ENCODE data around the gene DNAAF2.
A peak's percentile ranks its signal among the peaks of the same experiment; 100 is the strongest.
"Not testable (repeated sequence)": the region's sequence is repeated elsewhere in the genome, so short reads cannot be mapped to it uniquely, and the experiment has no call there.

Gene DNAAF2, protein sequence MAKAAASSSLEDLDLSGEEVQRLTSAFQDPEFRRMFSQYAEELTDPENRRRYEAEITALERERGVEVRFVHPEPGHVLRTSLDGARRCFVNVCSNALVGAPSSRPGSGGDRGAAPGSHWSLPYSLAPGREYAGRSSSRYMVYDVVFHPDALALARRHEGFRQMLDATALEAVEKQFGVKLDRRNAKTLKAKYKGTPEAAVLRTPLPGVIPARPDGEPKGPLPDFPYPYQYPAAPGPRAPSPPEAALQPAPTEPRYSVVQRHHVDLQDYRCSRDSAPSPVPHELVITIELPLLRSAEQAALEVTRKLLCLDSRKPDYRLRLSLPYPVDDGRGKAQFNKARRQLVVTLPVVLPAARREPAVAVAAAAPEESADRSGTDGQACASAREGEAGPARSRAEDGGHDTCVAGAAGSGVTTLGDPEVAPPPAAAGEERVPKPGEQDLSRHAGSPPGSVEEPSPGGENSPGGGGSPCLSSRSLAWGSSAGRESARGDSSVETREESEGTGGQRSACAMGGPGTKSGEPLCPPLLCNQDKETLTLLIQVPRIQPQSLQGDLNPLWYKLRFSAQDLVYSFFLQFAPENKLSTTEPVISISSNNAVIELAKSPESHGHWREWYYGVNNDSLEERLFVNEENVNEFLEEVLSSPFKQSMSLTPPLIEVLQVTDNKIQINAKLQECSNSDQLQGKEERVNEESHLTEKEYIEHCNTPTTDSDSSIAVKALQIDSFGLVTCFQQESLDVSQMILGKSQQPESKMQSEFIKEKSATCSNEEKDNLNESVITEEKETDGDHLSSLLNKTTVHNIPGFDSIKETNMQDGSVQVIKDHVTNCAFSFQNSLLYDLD

GRCh38 chr14:49634547-49635334, at the start of gene DNAAF2:
Gene DNAAF2, minus strand, starts transcription at chr14:49635244. Its CDS starts 95 bp downstream, at chr14:49635149.
- peak; percentile 66 for DNase-seq

GRCh38 chr14:49679271-49679670, 44.2 kb upstream of the DNAAF2 start:
- DNase-seq = no peak

DNA sequence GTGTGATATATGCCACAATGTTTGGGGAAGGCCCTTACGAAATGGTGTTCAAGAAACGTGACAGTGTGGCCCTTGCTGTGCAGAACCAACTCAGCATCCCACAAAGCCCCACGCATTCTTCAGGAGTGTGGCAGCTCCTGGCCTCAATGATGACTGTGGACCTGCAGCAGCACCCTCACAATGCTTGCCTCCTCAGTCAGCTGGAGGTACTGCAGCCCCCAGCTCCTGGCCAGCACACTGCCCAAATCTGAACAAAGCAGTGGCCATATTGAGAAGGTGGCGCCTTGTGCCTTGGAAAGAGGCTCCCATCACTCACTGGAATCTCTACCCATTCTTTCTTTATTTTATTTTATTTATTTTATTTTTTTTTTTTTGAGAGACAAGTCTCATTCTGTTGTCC, 42.6 kb upstream of the DNAAF2 start:
- DNase-seq = no peak

- DNase-seq = no peak
These were observed 38.5 kb upstream of the DNAAF2 start for GRCh38 chr14:49673586-49673985.

GRCh38 chr14:49670475-49670874, 35.4 kb upstream of the DNAAF2 start:
- DNase-seq = no peak

DNA sequence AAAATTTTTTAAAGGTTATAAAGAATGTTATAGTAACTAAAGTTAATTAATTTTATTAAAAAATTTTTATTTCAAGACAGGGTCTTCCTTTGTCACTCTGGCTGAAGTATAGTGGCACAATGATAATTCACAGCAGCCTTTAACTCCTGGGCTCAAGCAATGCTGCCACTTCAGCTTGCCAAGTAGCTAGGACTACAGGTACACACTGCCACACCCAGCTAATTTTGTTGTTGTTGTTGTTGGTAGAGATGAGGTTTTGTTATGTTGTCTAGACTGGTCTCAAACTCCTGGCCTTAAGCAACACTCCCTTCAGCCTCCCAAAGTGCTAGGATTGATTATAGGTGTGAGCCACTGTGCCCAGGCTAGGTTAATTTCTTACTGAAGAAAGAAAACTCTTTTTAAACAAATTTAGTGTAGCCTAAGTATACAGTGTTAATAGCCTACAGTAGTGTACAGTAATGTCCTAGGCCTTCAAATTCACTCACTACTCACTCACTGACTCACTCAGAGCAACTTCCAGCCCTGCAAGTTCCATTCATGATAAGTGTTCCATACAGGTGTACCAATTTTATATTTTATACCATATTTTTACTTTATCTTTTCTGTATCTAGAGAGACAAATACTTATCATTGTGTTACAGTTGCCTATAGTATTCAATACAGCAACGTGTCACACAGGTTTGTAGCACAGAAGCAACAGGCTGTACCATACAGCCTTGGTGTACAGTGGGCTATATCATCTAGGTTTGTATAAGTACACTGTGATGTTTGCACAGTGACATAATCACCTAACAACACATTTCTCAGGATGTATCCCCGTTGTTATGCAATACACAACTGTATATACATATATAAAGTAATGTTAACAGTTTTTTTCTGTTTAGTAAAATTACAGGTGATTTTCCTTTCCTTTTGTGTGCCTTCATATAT, 24.7 kb upstream of the DNAAF2 start:
- no peak for DNase-seq

GRCh38 chr14:49657500-49657899, 22.5 kb upstream of the DNAAF2 start:
- DNase-seq = not testable (repeated sequence)

- DNase-seq = no peak
These were observed 19.5 kb upstream of the DNAAF2 start for GRCh38 chr14:49654511-49654910.

GRCh38 chr14:49653508-49653907, 18.5 kb upstream of the DNAAF2 start:
- no peak for DNase-seq

GRCh38 chr14:49642163-49642562, 7.1 kb upstream of the DNAAF2 start:
- no peak for DNase-seq

- DNase-seq = no peak
These were observed 6.7 kb upstream of the DNAAF2 start for GRCh38 chr14:49641697-49642129.

GRCh38 chr14:49640540-49641417, 5.7 kb upstream of the DNAAF2 start:
- DNase-seq = no peak

- no peak for DNase-seq
These were observed 2.6 kb upstream of the DNAAF2 start for GRCh38 chr14:49637534-49638078.

- DNase-seq = no peak
These were observed 1.8 kb upstream of the DNAAF2 start for GRCh38 chr14:49636866-49637265.

DNA sequence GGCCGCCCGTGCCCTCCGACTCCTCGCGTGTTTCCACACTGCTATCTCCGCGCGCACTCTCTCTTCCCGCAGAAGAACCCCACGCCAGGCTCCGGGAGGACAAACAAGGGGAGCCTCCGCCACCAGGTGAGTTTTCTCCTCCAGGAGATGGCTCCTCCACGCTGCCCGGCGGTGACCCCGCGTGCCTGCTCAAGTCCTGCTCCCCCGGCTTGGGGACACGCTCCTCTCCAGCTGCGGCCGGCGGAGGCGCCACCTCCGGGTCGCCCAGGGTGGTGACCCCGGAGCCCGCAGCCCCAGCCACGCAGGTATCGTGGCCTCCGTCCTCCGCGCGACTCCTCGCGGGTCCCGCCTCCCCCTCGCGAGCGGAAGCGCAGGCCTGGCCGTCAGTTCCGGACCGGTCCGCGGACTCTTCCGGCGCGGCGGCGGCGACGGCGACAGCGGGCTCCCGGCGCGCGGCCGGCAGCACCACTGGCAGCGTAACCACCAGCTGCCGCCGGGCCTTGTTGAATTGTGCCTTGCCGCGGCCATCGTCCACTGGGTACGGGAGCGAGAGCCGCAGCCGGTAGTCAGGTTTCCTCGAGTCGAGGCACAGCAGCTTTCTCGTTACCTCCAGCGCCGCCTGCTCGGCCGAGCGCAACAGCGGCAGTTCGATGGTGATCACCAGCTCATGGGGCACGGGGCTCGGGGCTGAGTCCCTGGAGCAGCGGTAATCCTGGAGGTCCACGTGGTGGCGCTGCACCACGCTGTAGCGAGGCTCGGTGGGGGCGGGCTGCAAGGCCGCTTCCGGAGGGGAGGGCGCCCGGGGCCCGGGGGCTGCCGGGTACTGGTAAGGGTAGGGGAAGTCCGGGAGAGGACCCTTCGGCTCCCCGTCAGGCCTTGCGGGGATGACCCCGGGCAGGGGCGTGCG, 1.2 kb downstream of the DNAAF2 start:
- peak; percentile 91 for DNase-seq

DNA sequence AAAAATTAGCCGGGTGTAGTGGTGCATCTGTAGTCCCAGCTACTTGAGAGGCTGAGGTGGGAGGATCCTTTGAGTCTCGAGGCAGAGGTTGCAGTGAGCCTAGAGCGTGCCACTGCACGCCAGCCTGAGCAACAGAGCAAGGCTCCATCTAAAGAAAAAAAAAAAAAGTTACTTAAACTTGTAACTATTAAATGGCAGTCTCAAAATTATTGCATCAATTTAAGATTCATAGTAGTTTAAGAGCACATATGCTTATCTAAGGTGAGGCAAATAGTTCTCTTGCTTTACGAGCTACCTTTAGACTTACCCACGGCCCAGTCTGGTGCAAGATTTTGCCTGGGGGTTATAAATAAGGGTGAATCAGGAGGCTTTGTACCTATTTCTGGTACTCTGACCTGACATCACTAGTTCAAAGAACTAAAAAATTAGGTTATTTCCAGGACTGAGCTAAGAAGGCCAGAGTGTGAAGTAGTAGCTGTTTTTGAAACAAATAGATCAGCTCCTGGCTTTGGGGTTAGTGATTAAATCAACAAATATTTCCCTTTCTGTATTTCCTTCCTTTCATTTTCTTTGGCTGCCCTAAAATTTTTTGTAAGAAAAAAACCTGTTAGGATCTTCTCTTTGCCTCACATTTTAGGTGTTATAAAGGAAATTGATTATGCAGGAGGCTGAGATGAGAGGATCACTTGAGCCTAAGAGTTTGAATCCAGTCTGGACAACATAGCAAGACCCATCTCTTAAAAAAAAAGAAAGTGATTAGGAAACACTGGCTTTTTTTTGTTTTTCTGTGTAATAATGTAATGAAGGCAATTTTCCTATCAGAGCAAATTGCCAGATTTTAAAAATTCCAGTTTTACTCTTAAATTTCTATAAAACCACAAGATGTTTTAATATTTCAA, 10.9 kb downstream of the DNAAF2 start:
- DNase-seq = no peak

- no peak for DNase-seq
These were observed 11.7 kb downstream of the DNAAF2 start for GRCh38 chr14:49623387-49623786.

GRCh38 chr14:49622022-49622607, 12.9 kb downstream of the DNAAF2 start:
- no peak for DNase-seq

Data from RPMI8226 (cell line).